ENCODE results near the gene KCNAB2.

Gene KCNAB2

DNA sequence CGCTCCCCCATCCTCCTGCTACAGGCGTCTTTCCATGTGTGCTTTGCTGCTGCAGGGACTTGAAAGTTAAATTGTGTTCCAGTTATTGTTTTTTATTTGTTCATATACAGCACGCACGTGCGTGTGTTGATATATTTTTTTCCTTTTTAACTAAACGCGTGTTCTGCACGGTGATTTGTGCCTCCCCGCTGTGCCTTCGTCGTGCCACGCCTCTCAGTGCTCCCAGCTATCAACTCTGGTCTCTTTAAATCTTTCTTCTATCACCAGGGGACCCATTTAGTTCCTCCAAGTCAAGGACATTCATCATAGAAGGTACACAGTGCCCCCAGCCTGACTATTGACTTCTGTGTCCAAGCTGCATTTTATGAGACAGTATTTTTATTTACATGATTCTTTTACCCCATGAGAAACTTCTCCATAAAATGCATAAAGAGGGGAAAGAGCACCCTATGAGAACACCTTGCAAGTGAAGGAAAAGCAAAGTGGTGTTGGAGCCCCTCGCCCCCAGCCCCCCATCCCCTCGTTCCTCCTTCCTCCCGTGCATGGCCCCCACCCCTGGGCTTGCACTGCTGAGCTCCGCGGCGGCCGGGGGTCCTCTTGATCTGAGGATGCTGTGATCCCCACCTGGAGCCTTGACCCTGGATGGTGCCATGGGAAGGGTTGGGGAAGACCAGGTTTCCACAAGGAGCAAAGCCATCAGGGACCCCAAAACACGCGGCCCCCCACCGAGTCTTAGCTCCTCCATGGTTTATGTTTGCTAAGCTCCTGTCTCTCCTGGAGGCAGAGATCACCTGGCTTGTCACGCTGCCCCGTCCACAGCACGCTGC, 45.5 kb downstream of the KCNAB2 start:
- Histone ChIP-seq H3K36me3 (ENCODE audit: control insufficient read depth, insufficient read depth, low read length) (peaks cover 18% of the 10 kb centered on the region), H3K4me3 (replicated peaks; ENCODE audit: low read depth, low read length) (no peak overlapping the region), H3K27me3 (replicated peaks; ENCODE audit: control insufficient read depth, insufficient read depth, low read length) (no peaks in the 10 kb centered on the region)
- TF ChIP-seq, protein P1, sequence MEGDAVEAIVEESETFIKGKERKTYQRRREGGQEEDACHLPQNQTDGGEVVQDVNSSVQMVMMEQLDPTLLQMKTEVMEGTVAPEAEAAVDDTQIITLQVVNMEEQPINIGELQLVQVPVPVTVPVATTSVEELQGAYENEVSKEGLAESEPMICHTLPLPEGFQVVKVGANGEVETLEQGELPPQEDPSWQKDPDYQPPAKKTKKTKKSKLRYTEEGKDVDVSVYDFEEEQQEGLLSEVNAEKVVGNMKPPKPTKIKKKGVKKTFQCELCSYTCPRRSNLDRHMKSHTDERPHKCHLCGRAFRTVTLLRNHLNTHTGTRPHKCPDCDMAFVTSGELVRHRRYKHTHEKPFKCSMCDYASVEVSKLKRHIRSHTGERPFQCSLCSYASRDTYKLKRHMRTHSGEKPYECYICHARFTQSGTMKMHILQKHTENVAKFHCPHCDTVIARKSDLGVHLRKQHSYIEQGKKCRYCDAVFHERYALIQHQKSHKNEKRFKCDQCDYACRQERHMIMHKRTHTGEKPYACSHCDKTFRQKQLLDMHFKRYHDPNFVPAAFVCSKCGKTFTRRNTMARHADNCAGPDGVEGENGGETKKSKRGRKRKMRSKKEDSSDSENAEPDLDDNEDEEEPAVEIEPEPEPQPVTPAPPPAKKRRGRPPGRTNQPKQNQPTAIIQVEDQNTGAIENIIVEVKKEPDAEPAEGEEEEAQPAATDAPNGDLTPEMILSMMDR (IDR thresholded peaks at IDR 0.05; ENCODE audit: insufficient read depth, low read length, poor library complexity, severe bottlenecking), result no peak
- no peak for DNase-seq (ENCODE audit: extremely low read depth, insufficient read length)

DNA sequence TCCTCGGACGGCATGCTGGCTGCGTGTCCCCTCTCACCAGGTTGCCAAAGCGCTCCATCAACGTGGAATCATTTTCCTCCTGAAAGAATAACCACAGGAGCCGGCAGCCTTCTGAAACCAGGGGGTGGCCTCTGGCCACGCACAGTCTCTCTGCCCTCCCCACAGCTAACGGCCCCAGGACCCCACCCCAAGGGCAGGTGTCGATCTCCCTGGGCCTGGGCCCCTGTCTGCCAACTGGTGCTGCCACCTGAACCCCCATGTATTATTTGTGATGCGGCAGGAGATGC, 46.1 kb downstream of the KCNAB2 start:
- DNase-seq (ENCODE audit: extremely low read depth, insufficient read length), result no peak
- H3K27me3 ChIP-seq (replicated peaks; ENCODE audit: control insufficient read depth, insufficient read depth, low read length), result no peaks in the 10 kb centered on the region
- H3K4me3 ChIP-seq (replicated peaks; ENCODE audit: low read depth, low read length), result no peak overlapping the region
- H3K36me3 ChIP-seq (ENCODE audit: control insufficient read depth, insufficient read depth, low read length), result peaks cover 19% of the 10 kb centered on the region
- TF ChIP-seq, protein P1 (IDR thresholded peaks at IDR 0.05; ENCODE audit: insufficient read depth, low read length, poor library complexity, severe bottlenecking), result no peak

DNA sequence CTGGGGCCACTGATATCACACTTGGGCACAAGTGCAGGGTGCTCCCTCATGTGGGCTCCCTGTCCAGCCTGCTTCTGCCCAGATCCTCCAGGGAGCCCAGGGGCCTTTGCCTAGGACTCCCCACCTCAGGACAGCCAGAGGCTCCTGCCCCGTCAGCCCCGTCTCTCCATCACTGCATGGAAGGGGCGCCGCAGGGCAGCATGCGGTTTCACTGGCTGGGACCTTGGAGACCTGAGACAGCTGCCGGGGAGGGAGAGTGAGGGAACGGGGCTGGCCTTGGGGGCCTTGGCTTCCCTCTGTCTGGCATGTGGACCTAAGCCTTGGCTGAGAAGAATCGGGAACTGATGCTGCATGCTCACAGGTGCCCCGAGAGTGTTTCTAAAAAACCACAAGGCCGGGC, 46.5 kb downstream of the KCNAB2 start:
- peaks cover 21% of the 10 kb centered on the region for H3K36me3 ChIP-seq (ENCODE audit: control insufficient read depth, insufficient read depth, low read length)
- no peak overlapping the region for H3K4me3 ChIP-seq (replicated peaks; ENCODE audit: low read depth, low read length)

DNA sequence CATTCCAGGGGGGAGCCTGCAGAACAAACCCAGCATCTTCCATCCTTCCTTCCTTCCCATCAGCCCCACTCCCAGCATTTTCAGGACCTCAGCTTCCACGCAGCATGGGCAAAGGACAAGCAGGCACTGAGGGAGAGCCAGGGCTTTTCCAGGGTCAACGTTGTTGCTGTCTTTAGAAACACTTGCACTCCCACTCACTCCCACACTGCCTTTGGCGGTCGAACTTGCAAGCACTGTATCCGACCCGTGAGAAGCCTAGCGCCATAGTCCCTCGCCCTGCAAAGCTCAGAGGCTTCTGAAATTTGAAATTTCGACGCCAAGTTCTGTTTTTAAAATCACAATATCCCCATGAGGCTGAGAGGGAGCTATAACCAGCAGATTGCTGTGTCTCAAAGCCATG, 47.4 kb downstream of the KCNAB2 start:
- TF ChIP-seq, protein P1 (IDR thresholded peaks at IDR 0.05; ENCODE audit: insufficient read depth, low read length, poor library complexity, severe bottlenecking), result no peak
- Histone ChIP-seq H3K36me3 (ENCODE audit: control insufficient read depth, insufficient read depth, low read length) (peaks cover 18% of the 10 kb centered on the region), H3K27me3 (replicated peaks; ENCODE audit: control insufficient read depth, insufficient read depth, low read length) (no peaks in the 10 kb centered on the region)

More for the DNA sequence above, 46.5 kb downstream of the KCNAB2 start:
- TF ChIP-seq, protein P1 (IDR thresholded peaks at IDR 0.05; ENCODE audit: insufficient read depth, low read length, poor library complexity, severe bottlenecking), result no peak
- no peak for DNase-seq (ENCODE audit: extremely low read depth, insufficient read length)
- no peaks in the 10 kb centered on the region for H3K27me3 ChIP-seq (replicated peaks; ENCODE audit: control insufficient read depth, insufficient read depth, low read length)

DNA sequence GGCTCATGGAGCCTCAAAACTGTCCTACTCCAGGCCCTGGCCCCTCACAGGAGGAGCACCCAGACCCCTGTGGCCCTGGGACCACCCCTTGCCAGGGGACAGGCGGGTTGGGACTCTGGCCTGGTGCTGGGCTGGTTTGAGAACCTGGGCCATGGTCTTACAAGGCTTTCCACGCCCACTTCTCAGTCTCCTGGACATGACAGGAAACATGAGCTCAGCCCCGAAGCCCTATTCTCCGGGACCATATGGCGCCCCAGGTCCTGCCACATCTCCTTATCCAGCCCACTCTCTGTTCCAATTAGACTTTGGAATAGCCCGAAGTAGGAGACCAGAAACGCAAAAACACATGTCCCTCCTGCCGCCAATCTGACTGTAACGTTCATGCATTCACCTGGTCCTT, 47.9 kb downstream of the KCNAB2 start:
- Histone ChIP-seq H3K27me3 (replicated peaks; ENCODE audit: control insufficient read depth, insufficient read depth, low read length) (no peaks in the 10 kb centered on the region), H3K4me3 (replicated peaks; ENCODE audit: low read depth, low read length) (no peak overlapping the region), H3K36me3 (ENCODE audit: control insufficient read depth, insufficient read depth, low read length) (peaks cover 18% of the 10 kb centered on the region)
- TF ChIP-seq, protein P1 (IDR thresholded peaks at IDR 0.05; ENCODE audit: insufficient read depth, low read length, poor library complexity, severe bottlenecking), result no peak
- DNase-seq (ENCODE audit: extremely low read depth, insufficient read length), result no peak

More for the DNA sequence above, 47.4 kb downstream of the KCNAB2 start:
- no peak for DNase-seq (ENCODE audit: extremely low read depth, insufficient read length)
- no peak overlapping the region for H3K4me3 ChIP-seq (replicated peaks; ENCODE audit: low read depth, low read length)
